Right lobe of liver (tissue), 4 donors: ENCODE results near the gene TRAPPC6A.

Source experiments
- POLR2A ChIP-seq: fragments of 450-650 bp; IDR thresholded peaks from one replicate; pipeline ENCODE4 v1.6.1; 2017; ENCODE audit warnings: antibody characterized with exemption, mild to moderate bottlenecking
- TF ChIP-seq, protein P1 (sequence below), 4 donors: fragments of 200-600 bp in 3 of 4; fragments of 450-650 bp in 1 of 4; IDR thresholded peaks; one replicate each; pipeline versions ENCODE4 v1.5.1 to v1.8.0; 2016 to 2022; ENCODE audit warnings: antibody characterized with exemption in 4 of 4, mild to moderate bottlenecking in 2 of 4
- donor health status: DM: no; HTN: no; CAD: no.
- donor health status: DM: no; HTN: no; CAD: no.
- donor health status: DM: no; HTN: yes; CAD: no.

DNA sequence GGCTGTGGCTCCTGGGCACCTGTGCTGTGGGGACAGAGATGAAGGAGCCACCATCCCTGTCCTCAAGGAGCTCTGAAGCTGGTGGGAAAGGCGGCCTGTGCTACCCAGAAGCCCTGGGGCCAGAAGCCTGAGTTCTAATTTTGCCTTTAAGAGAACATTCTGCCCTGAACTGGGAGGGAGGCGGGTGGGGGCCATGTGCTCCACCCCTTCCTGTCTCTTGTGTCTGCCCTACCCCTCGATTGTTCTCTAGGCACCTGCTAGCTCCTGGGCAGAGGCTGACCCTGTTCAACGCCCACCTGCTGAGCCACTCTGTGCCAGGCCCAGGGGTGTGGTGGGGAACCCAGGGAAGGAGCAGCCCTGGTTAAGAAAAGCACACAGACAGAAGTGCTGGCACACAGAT lies 5.9 kb downstream of the TRAPPC6A start:
- TF ChIP-seq, protein P1, sequence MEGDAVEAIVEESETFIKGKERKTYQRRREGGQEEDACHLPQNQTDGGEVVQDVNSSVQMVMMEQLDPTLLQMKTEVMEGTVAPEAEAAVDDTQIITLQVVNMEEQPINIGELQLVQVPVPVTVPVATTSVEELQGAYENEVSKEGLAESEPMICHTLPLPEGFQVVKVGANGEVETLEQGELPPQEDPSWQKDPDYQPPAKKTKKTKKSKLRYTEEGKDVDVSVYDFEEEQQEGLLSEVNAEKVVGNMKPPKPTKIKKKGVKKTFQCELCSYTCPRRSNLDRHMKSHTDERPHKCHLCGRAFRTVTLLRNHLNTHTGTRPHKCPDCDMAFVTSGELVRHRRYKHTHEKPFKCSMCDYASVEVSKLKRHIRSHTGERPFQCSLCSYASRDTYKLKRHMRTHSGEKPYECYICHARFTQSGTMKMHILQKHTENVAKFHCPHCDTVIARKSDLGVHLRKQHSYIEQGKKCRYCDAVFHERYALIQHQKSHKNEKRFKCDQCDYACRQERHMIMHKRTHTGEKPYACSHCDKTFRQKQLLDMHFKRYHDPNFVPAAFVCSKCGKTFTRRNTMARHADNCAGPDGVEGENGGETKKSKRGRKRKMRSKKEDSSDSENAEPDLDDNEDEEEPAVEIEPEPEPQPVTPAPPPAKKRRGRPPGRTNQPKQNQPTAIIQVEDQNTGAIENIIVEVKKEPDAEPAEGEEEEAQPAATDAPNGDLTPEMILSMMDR (IDR thresholded peaks at IDR 0.05), result no peak
- TF ChIP-seq POLR2A, result no peak
